HEK293 (cell line): ENCODE measurements around the gene PROB1.

ENCODE experiments used
- HOXD13 ChIP-seq: sonication (generic); formaldehyde crosslinking; IDR thresholded peaks from 2 replicates; pipeline ENCODE4 v1.8.0; 2022; ENCODE audit warnings: missing genetic modification reagents, borderline replicate concordance
- KLF9 ChIP-seq: fragments of 450-650 bp; formaldehyde crosslinking; IDR thresholded peaks from 2 replicates; pipeline ENCODE4 v1.5.1; 2016; ENCODE audit warnings: missing biosample characterization, missing genetic modification characterization, low read depth
- MEIS1 ChIP-seq: sonication (generic); formaldehyde crosslinking; IDR thresholded peaks from 2 replicates; pipeline ENCODE4 v1.8.1; 2022; ENCODE audit warnings: missing genetic modification reagents, mild to moderate bottlenecking, borderline replicate concordance
- ZNF121 ChIP-seq: fragments of 450-650 bp; formaldehyde crosslinking; IDR thresholded peaks from 2 replicates; pipeline ENCODE4 v1.5.1; 2016; ENCODE audit warnings: missing biosample characterization, missing genetic modification characterization
- ZNF157 ChIP-seq: fragments of 450-650 bp; formaldehyde crosslinking; IDR thresholded peaks from 2 replicates; pipeline ENCODE4 v1.5.1; 2016; ENCODE audit warnings: missing biosample characterization, missing genetic modification characterization
- ZNF274 ChIP-seq, 2 experiments: fragments of 200-500 bp in 1 of 2; fragments of 450-650 bp in 1 of 2; sonication (Bioruptor generic) in 1 of 2; formaldehyde crosslinking in 1 of 2; IDR thresholded peaks; 2 replicates each; pipeline versions ENCODE4 v1.5.1 to v1.6.1; 2014 to 2016; ENCODE audit warnings: borderline replicate concordance in 1 of 2, inconsistent platforms in 1 of 2, low read length in 1 of 2, missing biosample characterization in 1 of 2, missing genetic modification characterization in 1 of 2
- ZNF555 ChIP-seq: fragments of 450-650 bp; formaldehyde crosslinking; conservative IDR thresholded peaks from 2 replicates; pipeline ENCODE4 v1.5.1; 2017; ENCODE audit warnings: missing biosample characterization, mild to moderate bottlenecking, missing genetic modification characterization, inconsistent platforms
- ZNF560 ChIP-seq: fragments of 450-650 bp; formaldehyde crosslinking; IDR thresholded peaks from 2 replicates; pipeline ENCODE4 v1.5.1; 2017; ENCODE audit warnings: missing biosample characterization, missing genetic modification characterization, borderline replicate concordance
- ZNF571 ChIP-seq: fragments of 450-650 bp; formaldehyde crosslinking; IDR thresholded peaks from 2 replicates; pipeline ENCODE4 v1.5.0; 2017; ENCODE audit warnings: missing biosample characterization, missing genetic modification characterization
- ZNF792 ChIP-seq: fragments of 450-650 bp; formaldehyde crosslinking; IDR thresholded peaks from 2 replicates; pipeline ENCODE4 v1.5.1; 2016; ENCODE audit warnings: missing biosample characterization, missing genetic modification characterization
- ZNF830 ChIP-seq: fragments of 450-650 bp; IDR thresholded peaks from 2 replicates; pipeline ENCODE4 v1.5.0; 2018; ENCODE audit warnings: missing biosample characterization, missing genetic modification characterization, low read depth, mild to moderate bottlenecking, moderate library complexity
- TF ChIP-seq, protein P1 (sequence below): fragments of 450-650 bp; formaldehyde crosslinking; IDR thresholded peaks from 2 replicates; pipeline ENCODE4 v1.5.1; 2016; ENCODE audit warnings: missing biosample characterization, missing genetic modification characterization
- TF ChIP-seq, protein P2 (sequence below): fragments of 450-650 bp; formaldehyde crosslinking; IDR thresholded peaks from 2 replicates; pipeline ENCODE4 v1.5.1; 2016; ENCODE audit warnings: missing biosample characterization, missing genetic modification characterization
- TF ChIP-seq, protein P3 (sequence below): fragments of 450-650 bp; formaldehyde crosslinking; IDR thresholded peaks from 2 replicates; pipeline ENCODE4 v1.5.1; 2017; ENCODE audit warnings: missing biosample characterization, missing genetic modification characterization

DNA sequence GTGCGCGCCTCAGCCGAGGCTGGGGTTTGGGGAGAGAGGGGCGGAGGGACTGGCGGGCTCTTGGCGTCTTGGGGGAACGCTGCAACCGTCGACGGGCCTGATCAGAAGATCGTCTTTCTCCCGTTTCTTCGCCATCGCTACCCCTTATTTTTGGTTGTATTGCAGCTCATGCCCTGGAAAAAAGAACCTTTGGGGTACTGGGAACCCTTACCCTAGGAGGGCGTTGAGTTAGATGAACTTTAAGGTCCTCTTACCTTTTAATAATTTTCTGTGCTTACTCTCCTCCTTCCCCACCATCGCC, 52.5 kb downstream of the PROB1 start:
- TF ChIP-seq, protein P1, sequence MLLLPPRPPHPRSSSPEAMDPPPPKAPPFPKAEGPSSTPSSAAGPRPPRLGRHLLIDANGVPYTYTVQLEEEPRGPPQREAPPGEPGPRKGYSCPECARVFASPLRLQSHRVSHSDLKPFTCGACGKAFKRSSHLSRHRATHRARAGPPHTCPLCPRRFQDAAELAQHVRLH = no peak
- TF ChIP-seq ZNF274 (IDR thresholded peaks at IDR 0.05; ENCODE audit: low read length) (no peak), ZNF274 (tag by site-specific recombination; IDR thresholded peaks at IDR 0.05; ENCODE audit: borderline replicate concordance) (no peak), ZNF555 (tag by site-specific recombination) (no peak), HOXD13 (no peak), ZNF157 (tag by site-specific recombination) (no peak), ZNF121 (tag by site-specific recombination) (no peak), ZNF560 (tag by site-specific recombination) (no peak), ZNF792 (tag by site-specific recombination) (no peak), ZNF571 (tag by site-specific recombination) (no peak), KLF9 (tag by site-specific recombination) (no peak), ZNF830 (tag by site-specific recombination) (no peak), MEIS1 (CRISPR knock-in tag) (no peak)
- TF ChIP-seq, protein P2, sequence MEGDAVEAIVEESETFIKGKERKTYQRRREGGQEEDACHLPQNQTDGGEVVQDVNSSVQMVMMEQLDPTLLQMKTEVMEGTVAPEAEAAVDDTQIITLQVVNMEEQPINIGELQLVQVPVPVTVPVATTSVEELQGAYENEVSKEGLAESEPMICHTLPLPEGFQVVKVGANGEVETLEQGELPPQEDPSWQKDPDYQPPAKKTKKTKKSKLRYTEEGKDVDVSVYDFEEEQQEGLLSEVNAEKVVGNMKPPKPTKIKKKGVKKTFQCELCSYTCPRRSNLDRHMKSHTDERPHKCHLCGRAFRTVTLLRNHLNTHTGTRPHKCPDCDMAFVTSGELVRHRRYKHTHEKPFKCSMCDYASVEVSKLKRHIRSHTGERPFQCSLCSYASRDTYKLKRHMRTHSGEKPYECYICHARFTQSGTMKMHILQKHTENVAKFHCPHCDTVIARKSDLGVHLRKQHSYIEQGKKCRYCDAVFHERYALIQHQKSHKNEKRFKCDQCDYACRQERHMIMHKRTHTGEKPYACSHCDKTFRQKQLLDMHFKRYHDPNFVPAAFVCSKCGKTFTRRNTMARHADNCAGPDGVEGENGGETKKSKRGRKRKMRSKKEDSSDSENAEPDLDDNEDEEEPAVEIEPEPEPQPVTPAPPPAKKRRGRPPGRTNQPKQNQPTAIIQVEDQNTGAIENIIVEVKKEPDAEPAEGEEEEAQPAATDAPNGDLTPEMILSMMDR (tag by site-specific recombination) = no peak
- TF ChIP-seq, protein P3, sequence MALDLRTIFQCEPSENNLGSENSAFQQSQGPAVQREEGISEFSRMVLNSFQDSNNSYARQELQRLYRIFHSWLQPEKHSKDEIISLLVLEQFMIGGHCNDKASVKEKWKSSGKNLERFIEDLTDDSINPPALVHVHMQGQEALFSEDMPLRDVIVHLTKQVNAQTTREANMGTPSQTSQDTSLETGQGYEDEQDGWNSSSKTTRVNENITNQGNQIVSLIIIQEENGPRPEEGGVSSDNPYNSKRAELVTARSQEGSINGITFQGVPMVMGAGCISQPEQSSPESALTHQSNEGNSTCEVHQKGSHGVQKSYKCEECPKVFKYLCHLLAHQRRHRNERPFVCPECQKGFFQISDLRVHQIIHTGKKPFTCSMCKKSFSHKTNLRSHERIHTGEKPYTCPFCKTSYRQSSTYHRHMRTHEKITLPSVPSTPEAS (tag by site-specific recombination) = no peak
